DND-41 (cell line): Measurements from ENCODE around the gene CPXM2.

Experiments
- ATAC-seq: fragments of 200-7000 bp; cut with Tn5 transposase; 3 replicates; pipeline ENCODE4 v1.9.1; 2021; ENCODE audit warnings: low read depth; ENCODE audit not compliant: insufficient read depth
- DNase-seq: peaks from one replicate; pipeline ENCODE4 v3.0.0-alpha.2; 2020
- H2AFZ ChIP-seq: 2 replicates; pipeline ENCODE4 v1.6.0; 2012; ENCODE audit warnings: low read depth, low read length
- H3K27ac ChIP-seq: 2 replicates; pipeline ENCODE4 v1.5.1; 2012; ENCODE audit warnings: low read length, inconsistent platforms
- H3K27me3 ChIP-seq: fragments of 200-600 bp; sonication (generic); 2 replicates; pipeline ENCODE4 v1.6.0; 2012; ENCODE audit warnings: low read length, mild to moderate bottlenecking, inconsistent platforms; ENCODE audit not compliant: insufficient read depth, poor library complexity
- H3K36me3 ChIP-seq: 2 replicates; pipeline ENCODE4 v1.5.1; 2012; ENCODE audit warnings: low read length, inconsistent platforms; ENCODE audit not compliant: insufficient read depth
- H3K4me1 ChIP-seq: 2 replicates; pipeline ENCODE4 v1.5.1; 2012; ENCODE audit warnings: mild to moderate bottlenecking, low read length; ENCODE audit not compliant: insufficient read depth
- H3K4me2 ChIP-seq: 2 replicates; pipeline ENCODE4 v1.6.0; 2012; ENCODE audit warnings: mild to moderate bottlenecking, moderate library complexity, low read length, inconsistent platforms; ENCODE audit not compliant: insufficient read depth
- H3K4me3 ChIP-seq, 2 experiments: fragments of 200-600 bp in 1 of 2; shearing (Covaris generic) in 1 of 2; 2 replicates each; pipeline ENCODE4 v1.5.1; 2012 to 2016; ENCODE audit warnings: inconsistent platforms in 2 of 2, low read length in 2 of 2, mild to moderate bottlenecking in 2 of 2, low read depth in 1 of 2, moderate library complexity in 1 of 2
- H3K79me2 ChIP-seq: 2 replicates; pipeline ENCODE4 v1.6.0; 2012; ENCODE audit warnings: low read length, inconsistent platforms; ENCODE audit not compliant: insufficient read depth
- H3K9ac ChIP-seq: 2 replicates; pipeline ENCODE4 v1.6.0; 2012; ENCODE audit warnings: low read depth, mild to moderate bottlenecking, inconsistent platforms, low read length, moderate library complexity
- H3K9me3 ChIP-seq: 2 replicates; pipeline ENCODE4 v1.5.1; 2012; ENCODE audit warnings: low read length, moderate library complexity, mild to moderate bottlenecking, inconsistent platforms; ENCODE audit not compliant: insufficient read depth, severe bottlenecking
- H4K20me1 ChIP-seq: 2 replicates; pipeline ENCODE4 v1.6.0; 2012; ENCODE audit warnings: low read length; ENCODE audit not compliant: insufficient read depth
- EZH2 ChIP-seq: IDR thresholded peaks from 3 replicates; pipeline ENCODE4 v1.6.1; 2012; ENCODE audit warnings: borderline replicate concordance, low read depth, mild to moderate bottlenecking, moderate library complexity, low read length, inconsistent platforms; ENCODE audit not compliant: severe bottlenecking
- TF ChIP-seq, protein P1 (sequence below): IDR thresholded peaks from 2 replicates; pipeline ENCODE4 v1.5.1; 2012; ENCODE audit warnings: borderline replicate concordance, low read length, moderate library complexity, mild to moderate bottlenecking; ENCODE audit not compliant: poor library complexity, severe bottlenecking; ENCODE audit errors: extremely low read depth

The CPXM2 gene

DNA sequence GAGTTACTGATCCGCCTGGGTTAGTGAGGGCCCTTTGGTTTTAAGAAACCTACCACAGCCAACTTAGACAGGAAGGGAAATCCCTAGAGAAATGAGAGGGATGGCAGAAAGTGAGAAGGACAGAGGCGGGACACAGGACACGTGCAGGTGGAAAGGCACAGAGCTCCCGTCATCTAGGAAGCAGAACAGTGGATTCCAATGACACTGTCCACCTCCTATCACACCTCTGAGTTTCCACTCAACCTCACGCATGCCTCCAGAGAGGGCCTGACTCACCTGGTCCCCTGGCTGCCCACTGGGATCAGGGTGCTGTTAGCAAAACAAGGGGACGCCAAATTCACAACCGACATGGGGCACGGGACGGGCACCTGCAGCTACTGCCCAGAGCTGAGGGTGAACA is 26.3 kb downstream of the CPXM2 start:
- H3K4me3 ChIP-seq, result no peak overlapping the region
- no peaks in the 10 kb centered on the region for H3K79me2 ChIP-seq
- H3K27me3 ChIP-seq, result peaks cover 5% of the 10 kb centered on the region
- H4K20me1 ChIP-seq, result no peaks in the 10 kb centered on the region
- ATAC-seq (no peak), DNase-seq (no peak)
- H3K27ac ChIP-seq, result no peak overlapping the region
- H3K9ac ChIP-seq, result no peak overlapping the region
- H3K9me3 ChIP-seq, result no peaks in the 10 kb centered on the region
- no peaks in the 10 kb centered on the region for H3K36me3 ChIP-seq
- no peaks in the 10 kb centered on the region for H3K4me1 ChIP-seq
- TF ChIP-seq EZH2, result no peak
- TF ChIP-seq, protein P1, sequence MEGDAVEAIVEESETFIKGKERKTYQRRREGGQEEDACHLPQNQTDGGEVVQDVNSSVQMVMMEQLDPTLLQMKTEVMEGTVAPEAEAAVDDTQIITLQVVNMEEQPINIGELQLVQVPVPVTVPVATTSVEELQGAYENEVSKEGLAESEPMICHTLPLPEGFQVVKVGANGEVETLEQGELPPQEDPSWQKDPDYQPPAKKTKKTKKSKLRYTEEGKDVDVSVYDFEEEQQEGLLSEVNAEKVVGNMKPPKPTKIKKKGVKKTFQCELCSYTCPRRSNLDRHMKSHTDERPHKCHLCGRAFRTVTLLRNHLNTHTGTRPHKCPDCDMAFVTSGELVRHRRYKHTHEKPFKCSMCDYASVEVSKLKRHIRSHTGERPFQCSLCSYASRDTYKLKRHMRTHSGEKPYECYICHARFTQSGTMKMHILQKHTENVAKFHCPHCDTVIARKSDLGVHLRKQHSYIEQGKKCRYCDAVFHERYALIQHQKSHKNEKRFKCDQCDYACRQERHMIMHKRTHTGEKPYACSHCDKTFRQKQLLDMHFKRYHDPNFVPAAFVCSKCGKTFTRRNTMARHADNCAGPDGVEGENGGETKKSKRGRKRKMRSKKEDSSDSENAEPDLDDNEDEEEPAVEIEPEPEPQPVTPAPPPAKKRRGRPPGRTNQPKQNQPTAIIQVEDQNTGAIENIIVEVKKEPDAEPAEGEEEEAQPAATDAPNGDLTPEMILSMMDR, result no peak
- no peak overlapping the region for H3K4me2 ChIP-seq
- no peak overlapping the region for H2AFZ ChIP-seq

- Histone ChIP-seq H3K9ac (no peak overlapping the region), H3K27me3 (peaks cover 5% of the 10 kb centered on the region), H2AFZ (no peak overlapping the region), H3K27ac (no peak overlapping the region), H3K4me1 (no peaks in the 10 kb centered on the region), H3K4me2 (no peak overlapping the region), H3K36me3 (no peaks in the 10 kb centered on the region), H4K20me1 (no peaks in the 10 kb centered on the region), H3K79me2 (no peaks in the 10 kb centered on the region), H3K9me3 (no peaks in the 10 kb centered on the region), H3K4me3 (no peak overlapping the region)
- ATAC-seq, result no peak
- DNase-seq, result no peak
- no peak for TF ChIP-seq EZH2
- TF ChIP-seq, protein P1, result no peak
These were observed 26.7 kb downstream of the CPXM2 start for GRCh38 chr10:123864923-123865322.

DNA sequence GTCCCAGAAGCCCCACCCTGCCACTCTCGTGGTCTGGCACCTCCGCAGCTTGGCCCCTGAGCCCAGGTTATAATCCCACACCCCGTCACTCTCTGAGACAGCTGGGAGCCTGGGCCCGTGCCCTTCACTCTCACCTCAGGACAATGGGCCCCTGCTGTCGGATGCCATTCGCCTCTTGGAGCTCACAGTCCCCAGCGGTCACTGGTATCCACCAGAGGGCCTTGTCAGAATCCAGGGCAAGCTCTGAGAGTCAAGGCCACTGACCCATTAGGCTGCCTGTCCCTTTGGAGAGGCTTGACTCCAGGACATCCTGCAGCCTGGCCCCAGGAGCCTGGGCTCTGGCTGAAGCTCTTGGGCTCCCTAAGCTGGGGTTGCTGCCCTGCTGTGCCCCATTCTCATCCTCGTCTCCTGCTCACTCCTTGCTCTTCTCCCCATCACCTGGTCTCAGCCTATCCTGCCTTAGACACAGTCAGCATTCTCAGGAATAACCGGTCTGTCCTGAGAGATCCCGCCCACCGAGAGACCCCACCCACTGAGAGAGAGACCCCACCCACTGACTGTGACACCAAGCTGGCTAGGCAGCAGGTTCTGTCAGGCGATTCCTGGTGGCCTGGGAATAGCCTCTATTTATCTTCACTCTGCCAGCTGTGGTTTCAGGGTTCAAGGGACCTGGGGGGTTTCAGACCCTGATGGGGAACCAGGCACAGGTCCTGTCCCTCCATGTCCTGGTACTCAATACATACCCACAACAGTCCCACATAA is 27.7 kb downstream of the CPXM2 start:
- Histone ChIP-seq H4K20me1 (no peaks in the 10 kb centered on the region), H2AFZ (no peak overlapping the region), H3K27ac (no peak overlapping the region), H3K79me2 (no peaks in the 10 kb centered on the region), H3K4me3 (no peak overlapping the region), H3K4me1 (no peaks in the 10 kb centered on the region), H3K27me3 (peaks cover 11% of the 10 kb centered on the region), H3K9ac (no peak overlapping the region), H3K9me3 (no peaks in the 10 kb centered on the region), H3K4me2 (no peak overlapping the region), H3K36me3 (no peaks in the 10 kb centered on the region)
- TF ChIP-seq EZH2, result no peak
- TF ChIP-seq, protein P1, result no peak
- ATAC-seq, result no peak
- no peak for DNase-seq
